Mesodermal cell (in vitro differentiated cells): Measurements from ENCODE around the gene FXYD5.

ENCODE experiments used
- H3K27ac ChIP-seq: 2 replicates; pipeline ENCODE4 v1.7.0; 2013; ENCODE audit warnings: mild to moderate bottlenecking, low read depth, low read length, moderate library complexity; ENCODE audit not compliant: severe bottlenecking
- H3K36me3 ChIP-seq: 2 replicates; pipeline ENCODE4 v1.7.1; 2013; ENCODE audit warnings: mild to moderate bottlenecking, low read length, moderate library complexity; ENCODE audit not compliant: control insufficient read depth, insufficient read depth
- H3K4me1 ChIP-seq: one replicate; pipeline ENCODE4 v1.7.1; 2013; ENCODE audit warnings: mild to moderate bottlenecking, low read length; ENCODE audit not compliant: insufficient read depth, control insufficient read depth, poor library complexity, severe bottlenecking
- H3K4me3 ChIP-seq: 2 replicates; pipeline ENCODE4 v1.7.0; 2013; ENCODE audit warnings: low read length, control low read depth, mild to moderate bottlenecking; ENCODE audit not compliant: insufficient read depth, poor library complexity, severe bottlenecking; ENCODE audit errors: extremely low read depth
- H3K9me3 ChIP-seq: 2 replicates; pipeline ENCODE4 v1.7.1; 2013; ENCODE audit warnings: mild to moderate bottlenecking, low read length, moderate library complexity; ENCODE audit not compliant: control insufficient read depth
- WGBS, 2 experiments: methylation state at CpG; one replicate each; pipeline ENCODE4 v1.1.5; 2013; ENCODE audit warnings: missing lambda C conversion rate in 2 of 2; ENCODE audit not compliant: insufficient coverage in 2 of 2; 5-methylcytosine and 5-hydroxymethylcytosine counted together

The FXYD5 gene

GRCh38 chr19:35160629-35161433, 6.3 kb downstream of the FXYD5 start:
- Histone ChIP-seq H3K4me1 (peaks cover 4% of the 10 kb centered on the region), H3K36me3 (peaks cover 92% of the 10 kb centered on the region), H3K27ac (no peak overlapping the region), H3K9me3 (peaks cover 34% of the 10 kb centered on the region), H3K4me3 (no peak overlapping the region)
- 94 to 95% methylated on average over 3 to 6 of the region's 9 CpGs for WGBS, 2 experiments

DNA sequence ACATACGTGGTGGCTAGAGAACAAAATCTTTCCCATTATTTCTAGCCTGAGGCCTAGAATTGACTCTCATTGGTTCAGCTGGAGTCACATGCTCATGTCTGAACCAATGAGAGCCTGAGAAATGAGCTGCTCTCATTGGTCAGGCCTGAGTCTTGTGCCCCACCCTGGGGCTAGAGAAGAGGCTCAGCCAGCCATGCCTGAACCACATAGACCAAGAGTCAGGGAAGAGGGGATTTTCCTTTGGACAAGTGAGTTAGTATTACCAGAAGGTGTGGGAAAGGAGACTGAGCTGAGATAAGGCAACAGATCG, 6.9 kb downstream of the FXYD5 start:
- Histone ChIP-seq H3K36me3 (peaks cover 97% of the 10 kb centered on the region), H3K4me3 (no peak overlapping the region)

GRCh38 chr19:35162471-35163326, 8.2 kb downstream of the FXYD5 start:
- Histone ChIP-seq H3K4me3 (no peak overlapping the region), H3K9me3 (peaks cover 42% of the 10 kb centered on the region), H3K4me1 (no peaks in the 10 kb centered on the region), H3K36me3 (peaks cover 98% of the 10 kb centered on the region), H3K27ac (no peak overlapping the region)
- WGBS, 2 experiments, result 88 to 95% methylated on average over 4 to 5 of the region's 6 CpGs

More for the DNA sequence above, 6.9 kb downstream of the FXYD5 start:
- 92 to 100% methylated on average over 1 of the region's 2 CpGs for WGBS, 2 experiments
- peaks cover 40% of the 10 kb centered on the region for H3K9me3 ChIP-seq
- no peak overlapping the region for H3K27ac ChIP-seq
- no peaks in the 10 kb centered on the region for H3K4me1 ChIP-seq

DNA sequence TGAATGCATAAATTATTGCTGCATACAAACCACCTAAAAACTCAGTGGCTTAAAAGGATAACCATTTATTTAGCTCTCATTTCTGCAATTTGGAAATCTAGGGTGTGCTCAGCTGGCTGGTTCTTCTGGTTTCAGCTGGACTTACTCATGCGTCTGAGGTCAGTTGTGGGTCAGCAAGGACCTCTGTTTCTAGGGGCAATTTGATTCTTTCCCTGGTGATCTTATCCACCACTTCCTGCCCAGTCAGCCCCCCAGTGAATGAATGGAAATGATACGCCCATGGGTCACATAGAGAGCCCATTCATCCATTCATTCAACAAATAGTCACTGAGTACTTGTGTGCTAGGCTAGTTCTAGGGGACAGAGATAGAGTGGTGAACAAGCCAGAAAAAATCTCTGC, 9.9 kb downstream of the FXYD5 start:
- peaks cover 95% of the 10 kb centered on the region for H3K36me3 ChIP-seq
- peaks cover 42% of the 10 kb centered on the region for H3K9me3 ChIP-seq
- WGBS, 2 experiments, result 100% methylated on average over 1 to 2 of the region's 2 CpGs

DNA sequence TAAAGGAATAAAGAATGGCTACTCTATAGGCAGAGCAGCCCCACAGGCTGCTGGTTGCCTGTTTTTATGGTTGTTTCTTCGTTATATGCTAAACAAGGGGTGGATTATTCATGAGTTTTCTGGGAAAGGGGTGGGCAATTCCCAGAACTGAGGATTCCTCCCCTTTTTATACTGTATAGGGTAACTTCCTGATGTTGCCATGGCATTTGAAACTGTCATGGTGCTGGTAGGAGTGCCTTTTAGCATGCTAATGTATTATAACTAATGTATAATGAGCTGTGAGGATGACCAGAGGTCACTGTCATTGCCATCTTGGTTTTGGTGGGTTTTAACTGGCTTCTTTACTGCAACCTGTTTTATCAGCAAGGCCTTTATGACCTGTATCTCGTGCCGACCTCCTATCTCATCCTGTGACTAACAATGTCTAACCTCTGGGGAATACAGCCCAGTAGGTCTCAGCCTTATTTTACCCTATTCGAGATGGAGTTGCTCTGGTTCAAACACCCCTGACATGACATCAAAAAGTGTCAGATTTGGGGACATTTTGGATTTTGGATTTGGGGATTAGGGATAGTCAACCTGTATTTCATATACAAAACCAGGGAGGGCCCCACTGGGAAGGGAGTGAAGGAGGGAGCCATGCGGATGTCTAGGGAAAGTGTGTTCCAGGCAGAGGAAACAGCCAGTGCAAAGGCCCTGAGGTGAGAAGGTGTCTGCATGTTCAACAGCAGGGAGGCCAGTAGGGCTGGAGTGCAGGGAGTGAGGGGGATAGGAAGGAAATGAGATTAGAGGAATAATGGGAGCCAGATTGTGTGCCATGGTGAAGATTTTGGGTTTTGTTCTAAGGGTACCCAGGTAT, 10.9 kb downstream of the FXYD5 start:
- peaks cover 94% of the 10 kb centered on the region for H3K36me3 ChIP-seq
- no peak overlapping the region for H3K4me3 ChIP-seq
- H3K27ac ChIP-seq, result no peak overlapping the region
- H3K9me3 ChIP-seq, result peaks cover 42% of the 10 kb centered on the region
- 67 to 93% methylated on average over 3 to 4 of the region's 5 CpGs for WGBS, 2 experiments
- no peaks in the 10 kb centered on the region for H3K4me1 ChIP-seq

More for the DNA sequence above, 9.9 kb downstream of the FXYD5 start:
- Histone ChIP-seq H3K27ac (no peak overlapping the region), H3K4me3 (no peak overlapping the region), H3K4me1 (no peaks in the 10 kb centered on the region)

DNA sequence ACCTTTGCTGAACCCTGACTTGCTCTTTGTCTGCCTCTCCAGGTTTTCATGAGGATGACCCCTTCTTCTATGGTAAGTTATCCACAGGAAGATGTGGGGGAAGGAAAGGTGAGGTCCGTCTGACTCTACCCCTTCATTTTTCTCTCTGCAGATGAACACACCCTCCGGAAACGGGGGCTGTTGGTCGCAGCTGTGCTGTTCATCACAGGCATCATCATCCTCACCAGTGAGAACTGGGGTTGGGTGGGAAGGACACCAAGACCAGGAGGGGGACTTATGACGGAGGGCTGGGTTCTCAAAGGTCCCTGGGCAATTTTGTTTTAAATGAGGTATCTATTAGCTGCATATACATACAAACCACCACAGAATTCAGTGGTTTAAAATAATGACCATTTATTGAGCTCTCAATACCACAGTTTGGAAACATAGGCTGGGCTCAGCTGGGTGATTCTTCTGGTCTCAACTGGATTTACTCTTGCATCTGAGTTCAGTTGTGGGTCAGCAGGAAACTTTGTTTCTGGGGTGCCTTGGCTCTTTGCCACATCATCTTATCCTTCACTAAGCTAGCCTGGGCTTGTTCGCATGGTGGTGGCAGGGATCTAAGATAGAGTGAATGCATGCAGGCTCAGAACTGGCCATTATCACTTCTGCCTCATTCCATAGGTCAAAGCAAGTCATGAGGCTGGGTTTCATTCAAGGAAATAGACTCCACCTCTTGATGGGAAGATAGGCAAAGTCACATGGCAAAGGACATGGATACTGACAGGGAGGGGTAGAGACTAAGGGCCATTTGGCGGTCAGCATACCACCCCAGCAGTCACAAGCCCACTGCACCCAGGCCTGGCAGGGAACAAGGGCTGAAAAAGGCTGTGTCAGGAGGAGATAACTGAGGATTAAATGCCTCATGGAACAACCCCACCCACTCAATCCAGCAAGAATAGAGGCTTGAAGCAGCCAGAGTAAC, 11.8 kb downstream of the FXYD5 start:
- Histone ChIP-seq H3K9me3 (peaks cover 41% of the 10 kb centered on the region), H3K4me3 (no peak overlapping the region), H3K36me3 (peaks cover 89% of the 10 kb centered on the region), H3K27ac (no peak overlapping the region), H3K4me1 (no peaks in the 10 kb centered on the region)
- 57 to 80% methylated on average over 1 of the region's 7 CpGs for WGBS, 2 experiments

DNA sequence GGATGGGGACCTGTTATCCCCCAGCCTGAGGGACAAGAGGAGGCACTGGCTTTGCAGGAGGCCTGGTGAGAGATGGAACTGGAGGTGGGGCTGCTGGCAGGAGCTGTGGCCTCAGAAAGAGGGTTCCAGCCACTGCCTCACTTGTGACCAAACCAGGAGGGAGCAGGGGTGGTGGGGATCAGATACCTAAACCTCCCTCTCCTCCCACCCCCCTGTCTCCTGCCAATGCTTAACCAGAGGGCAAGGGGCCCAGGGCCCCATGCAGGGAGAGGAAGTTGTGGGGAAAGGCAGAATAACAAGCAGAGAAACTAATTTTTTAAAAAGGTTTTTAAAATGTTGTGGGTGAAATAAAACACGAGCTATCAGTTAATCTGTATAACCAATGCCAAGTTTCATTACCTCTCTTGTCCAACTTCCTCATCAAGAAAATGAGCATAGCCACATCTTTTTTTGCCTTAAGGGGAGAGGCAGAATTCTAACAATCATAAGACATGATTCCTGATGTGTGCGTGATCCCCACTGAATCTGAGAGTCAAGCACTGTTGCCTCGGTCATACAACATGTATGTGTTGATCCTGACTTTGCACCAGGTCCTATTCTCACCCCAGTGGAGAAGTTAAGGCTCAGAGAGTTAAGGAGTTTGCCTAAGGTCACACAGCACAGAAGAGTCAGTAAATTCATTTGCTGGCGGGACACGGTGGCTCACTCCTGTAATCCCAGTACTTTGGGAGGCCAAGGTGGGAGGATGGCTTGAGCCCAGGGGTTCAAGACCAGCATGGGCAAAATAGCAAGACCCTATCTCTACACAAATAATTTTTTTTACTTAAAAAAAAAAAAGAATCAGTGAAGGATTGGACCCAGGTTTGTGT, 12.9 kb downstream of the FXYD5 start:
- no peaks in the 10 kb centered on the region for H3K4me1 ChIP-seq
- H3K27ac ChIP-seq, result no peak overlapping the region
- no peak overlapping the region for H3K4me3 ChIP-seq
- WGBS, 2 experiments, result 92 to 97% methylated on average over 3 to 4 of the region's 5 CpGs
- H3K9me3 ChIP-seq, result peaks cover 30% of the 10 kb centered on the region
- peaks cover 84% of the 10 kb centered on the region for H3K36me3 ChIP-seq

DNA sequence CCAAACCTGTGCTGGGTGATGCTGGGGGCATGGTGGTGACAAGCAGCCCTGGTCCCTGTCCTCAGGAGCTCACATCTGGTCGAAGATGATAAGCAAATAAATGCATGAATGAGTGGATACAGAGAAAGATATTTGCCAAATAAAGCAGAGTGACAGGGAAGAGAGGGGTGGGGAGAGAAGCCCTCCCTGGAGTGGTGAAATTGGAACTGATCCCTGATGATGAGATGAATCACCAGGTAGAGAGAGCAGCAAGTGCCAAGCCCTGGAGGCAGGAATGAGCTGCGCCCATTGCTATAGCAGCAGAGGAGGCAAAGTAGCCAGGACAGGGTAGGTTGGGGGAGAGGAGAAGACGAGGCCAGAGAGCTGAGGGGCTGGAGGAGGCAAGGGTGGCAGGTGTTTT, 13.7 kb downstream of the FXYD5 start:
- Histone ChIP-seq H3K27ac (no peak overlapping the region), H3K9me3 (peaks cover 24% of the 10 kb centered on the region), H3K36me3 (peaks cover 77% of the 10 kb centered on the region), H3K4me1 (no peaks in the 10 kb centered on the region), H3K4me3 (no peak overlapping the region)
- 87 to 100% methylated on average over 1 to 3 of the region's 3 CpGs for WGBS, 2 experiments

GRCh38 chr19:35169221-35169995, 14.9 kb downstream of the FXYD5 start:
- Histone ChIP-seq H3K4me3 (no peak overlapping the region), H3K36me3 (peaks cover 64% of the 10 kb centered on the region), H3K4me1 (no peaks in the 10 kb centered on the region), H3K27ac (no peak overlapping the region), H3K9me3 (peaks cover 15% of the 10 kb centered on the region)
- WGBS, 2 experiments, result 88 to 91% methylated on average over 13 to 17 of the region's 18 CpGs
